ENCODE data around the gene PARN.

GRCh38 chr16:14572535-14572934, 57.5 kb downstream of the PARN start:
- no peak for TF ChIP-seq CTCF (IDR thresholded peaks at IDR 0.05; ENCODE audit: low read depth, low read length, poor library complexity, severe bottlenecking)
- no peak for TF ChIP-seq EZH2phosphoT487 (IDR thresholded peaks at IDR 0.05; ENCODE audit: borderline replicate concordance, low read length)

Measured in DOHH2 (cell line).